ENCODE data around the gene MCC.

GRCh38 chr5:113223315-113223714 lies 264.9 kb downstream of the MCC start:
- TF ChIP-seq CTCF (IDR thresholded peaks at IDR 0.05; ENCODE audit: poor library complexity) = no peak
- TF ChIP-seq EZH2phosphoT487 (IDR thresholded peaks at IDR 0.05; ENCODE audit: low read depth, severe bottlenecking, unreplicated experiment) = no peak
- no peak for TF ChIP-seq EZH2 (IDR thresholded peaks at IDR 0.05; ENCODE audit: borderline replicate concordance)

Measured in hepatocyte (in vitro differentiated cells).